ENCODE data around the gene CORO1C.
A peak's percentile ranks its signal among the peaks of the same experiment; 100 is the strongest.
"Not testable (repeated sequence)": the region's sequence is repeated elsewhere in the genome, so short reads cannot be mapped to it uniquely, and the experiment has no call there.

Gene CORO1C

GRCh38 chr12:108657130-108657745, 74.1 kb downstream of the CORO1C start:
- TF ChIP-seq CTCF (conservative IDR thresholded peaks at IDR 0.05) = no peak

GRCh38 chr12:108656247-108656646, 75.1 kb downstream of the CORO1C start:
- not testable (repeated sequence) for H3K27ac ChIP-seq

More at GRCh38 chr12:108657130-108657745, 74.1 kb downstream of the CORO1C start:
- H3K27ac ChIP-seq = no peak overlapping the region

GRCh38 chr12:108655812-108656175, 75.5 kb downstream of the CORO1C start:
- H3K27ac ChIP-seq = not testable (repeated sequence)

- H3K27ac ChIP-seq = not testable (repeated sequence)
These were observed 76.7 kb downstream of the CORO1C start for GRCh38 chr12:108654622-108655021.

GRCh38 chr12:108653922-108654321, 77.4 kb downstream of the CORO1C start:
- no peak for TF ChIP-seq CTCF (conservative IDR thresholded peaks at IDR 0.05)
- H3K27ac ChIP-seq = peak overlapping the region; percentile 37

GRCh38 chr12:108653082-108653516, 78.2 kb downstream of the CORO1C start:
- TF ChIP-seq CTCF (conservative IDR thresholded peaks at IDR 0.05) = no peak
- H3K27ac ChIP-seq = peak overlapping the region; percentile 37

- H3K27ac ChIP-seq = no peak overlapping the region
- no peak for TF ChIP-seq CTCF (conservative IDR thresholded peaks at IDR 0.05)
These were observed 81.2 kb downstream of the CORO1C start for GRCh38 chr12:108650083-108650482.

- no peak for TF ChIP-seq CTCF (conservative IDR thresholded peaks at IDR 0.05)
- no peak overlapping the region for H3K27ac ChIP-seq
These were observed 81.6 kb downstream of the CORO1C start for GRCh38 chr12:108649669-108650068.

GRCh38 chr12:108649126-108649525, 82.2 kb downstream of the CORO1C start:
- H3K27ac ChIP-seq = no peak overlapping the region
- no peak for TF ChIP-seq CTCF (conservative IDR thresholded peaks at IDR 0.05)
